Measurements from ENCODE around the gene OR10G4.

Gene OR10G4

GRCh38 chr11:124052966-124053365 is 40.2 kb downstream of the OR10G4 start:
- TF ChIP-seq CTCF (IDR thresholded peaks at IDR 0.05; ENCODE audit: low read depth, low read length) (no peak), EZH2phosphoT487 (IDR thresholded peaks at IDR 0.05; ENCODE audit: low read depth) (no peak)
- Histone ChIP-seq H3K27ac (ENCODE audit: low read length) (no peak overlapping the region), H3K4me3 (ENCODE audit: low read length) (no peak overlapping the region), H3K9ac (ENCODE audit: low read length) (no peak overlapping the region), H3K4me2 (ENCODE audit: low read length) (no peak overlapping the region), H4K20me1 (ENCODE audit: insufficient read depth, low read length) (no peaks in the 10 kb centered on the region), H2AFZ (ENCODE audit: low read depth, low read length) (no peak overlapping the region), H3K36me3 (replicated peaks; ENCODE audit: low read depth, low read length) (no peaks in the 10 kb centered on the region), H3K9me3 (ENCODE audit: insufficient read depth, low read length) (no peaks in the 10 kb centered on the region), H3K4me1 (ENCODE audit: low read length) (no peaks in the 10 kb centered on the region), H3K27me3 (ENCODE audit: low read depth, low read length) (no peaks in the 10 kb centered on the region), H3K79me2 (ENCODE audit: low read length) (no peaks in the 10 kb centered on the region)
